ENCODE data around the gene GAL3ST3.
"Not testable (repeated sequence)": the region's sequence is repeated elsewhere in the genome, so short reads cannot be mapped to it uniquely, and the experiment has no call there.

The GAL3ST3 gene

GRCh38 chr11:66042996-66043906, 5.7 kb downstream of the GAL3ST3 start:
- DNase-seq, result no peak

GRCh38 chr11:66042227-66042995, 6.5 kb downstream of the GAL3ST3 start:
- DNase-seq, result no peak

GRCh38 chr11:66039765-66040164, 9.2 kb downstream of the GAL3ST3 start:
- no peak for DNase-seq

DNA sequence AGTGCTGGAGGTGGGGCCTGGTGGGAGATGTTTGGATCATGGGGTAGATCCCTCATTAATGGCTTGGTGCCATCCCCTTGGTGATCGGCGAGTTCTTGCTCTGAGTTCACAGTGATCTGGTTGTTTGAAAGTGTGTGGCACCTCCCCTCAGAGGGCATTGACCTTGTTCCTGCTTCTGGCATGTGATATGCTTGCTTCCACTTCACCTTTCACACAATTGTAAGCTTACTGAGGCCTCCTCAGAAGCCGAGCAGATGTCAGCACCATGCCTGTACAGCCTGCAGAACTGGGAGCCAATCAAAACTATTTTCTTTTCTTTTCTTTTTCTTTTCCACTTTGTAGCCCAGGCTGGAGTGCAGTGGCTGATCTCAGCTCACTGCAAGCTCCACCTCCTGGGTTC, 11.6 kb downstream of the GAL3ST3 start:
- DNase-seq, result no peak

- no peak for DNase-seq
Measured at GRCh38 chr11:66036334-66036710, 12.6 kb downstream of the GAL3ST3 start.

- DNase-seq, result no peak
Measured at GRCh38 chr11:66035653-66036333, 13.2 kb downstream of the GAL3ST3 start.

GRCh38 chr11:66032957-66033735, 15.8 kb downstream of the GAL3ST3 start:
- no peak for DNase-seq

DNA sequence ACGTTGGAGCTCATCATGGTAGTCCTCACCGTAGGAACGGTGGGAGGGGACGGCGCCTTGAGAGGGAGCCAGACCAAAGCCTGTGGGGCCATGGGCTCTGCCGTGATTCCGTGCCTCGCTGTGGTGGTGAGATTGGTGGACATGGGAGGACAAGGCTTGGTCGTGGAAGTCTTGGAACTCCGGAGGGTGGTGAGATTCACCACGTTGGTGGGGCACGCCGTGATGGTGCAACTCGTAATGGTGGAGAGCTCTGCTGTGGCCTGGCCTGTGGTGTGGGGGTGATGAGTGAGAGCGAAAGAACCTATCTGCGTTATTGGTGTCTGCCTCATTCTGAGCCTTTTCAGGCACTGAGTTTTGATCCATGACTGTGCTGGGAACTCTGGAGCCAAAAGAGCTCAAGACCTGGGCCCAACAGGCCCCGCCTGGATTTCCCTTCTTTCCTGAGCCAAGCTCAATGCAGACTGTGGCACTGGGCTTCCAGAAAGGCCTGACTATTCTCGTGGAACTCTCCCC, 22.9 kb downstream of the GAL3ST3 start, which contains the start of gene CATSPER1:
Gene CATSPER1 (minus strand): TSS at position 463 of the 513 bp plus-strand sequence. CDS start 100 bp downstream, at position 363.
- DNase-seq, result no peak

- DNase-seq, result not testable (repeated sequence)
Measured at GRCh38 chr11:66023186-66023440, 25.8 kb downstream of the GAL3ST3 start.

- DNase-seq, result peak; percentile 83
Measured at GRCh38 chr11:66022401-66023185, 26.4 kb downstream of the GAL3ST3 start.

- no peak for DNase-seq
Measured at GRCh38 chr11:66020618-66021357, 28.2 kb downstream of the GAL3ST3 start.

DNA sequence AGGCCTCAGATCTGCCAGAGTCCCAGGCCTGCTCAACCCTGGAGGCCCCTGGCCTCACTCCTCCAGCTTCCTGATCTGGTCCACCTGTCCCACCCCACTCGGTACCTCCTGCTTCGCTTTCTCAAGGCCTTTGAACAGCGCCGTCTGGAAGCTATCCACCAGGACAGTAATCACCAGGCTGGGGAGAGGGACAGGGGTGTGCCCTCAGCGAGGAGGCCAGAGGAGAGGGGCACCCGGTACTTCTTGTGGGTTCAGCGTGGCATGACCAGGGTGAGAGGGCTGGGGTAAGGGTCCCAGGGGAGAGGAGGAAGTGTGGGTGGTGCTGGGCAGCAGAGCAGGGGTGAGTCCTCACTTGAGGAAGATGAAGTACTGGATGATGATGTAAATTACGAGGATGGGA, 28.7 kb downstream of the GAL3ST3 start:
- DNase-seq, result no peak

- DNase-seq, result no peak
Measured at GRCh38 chr11:66017321-66017720, 31.6 kb downstream of the GAL3ST3 start.

DNA sequence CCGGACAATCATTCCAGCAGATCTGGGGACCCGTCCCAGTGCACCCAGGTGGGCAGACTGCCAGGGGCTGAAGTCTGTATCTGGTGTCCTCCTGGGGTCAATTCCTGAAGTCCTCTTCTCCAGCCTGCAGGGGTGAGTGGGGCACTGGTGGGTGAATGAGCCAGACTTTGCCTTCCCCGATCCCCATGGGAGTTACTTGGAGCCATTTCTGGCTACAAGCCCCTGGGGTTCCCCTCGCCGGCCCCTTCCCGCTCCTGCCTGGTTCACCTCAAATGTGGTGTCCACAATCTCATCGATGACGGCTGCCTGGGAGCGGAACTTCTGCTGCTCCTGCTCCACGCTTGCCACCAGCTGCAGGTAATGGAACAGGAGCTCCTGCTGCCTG, 32.2 kb downstream of the GAL3ST3 start:
- DNase-seq, result no peak

DNA sequence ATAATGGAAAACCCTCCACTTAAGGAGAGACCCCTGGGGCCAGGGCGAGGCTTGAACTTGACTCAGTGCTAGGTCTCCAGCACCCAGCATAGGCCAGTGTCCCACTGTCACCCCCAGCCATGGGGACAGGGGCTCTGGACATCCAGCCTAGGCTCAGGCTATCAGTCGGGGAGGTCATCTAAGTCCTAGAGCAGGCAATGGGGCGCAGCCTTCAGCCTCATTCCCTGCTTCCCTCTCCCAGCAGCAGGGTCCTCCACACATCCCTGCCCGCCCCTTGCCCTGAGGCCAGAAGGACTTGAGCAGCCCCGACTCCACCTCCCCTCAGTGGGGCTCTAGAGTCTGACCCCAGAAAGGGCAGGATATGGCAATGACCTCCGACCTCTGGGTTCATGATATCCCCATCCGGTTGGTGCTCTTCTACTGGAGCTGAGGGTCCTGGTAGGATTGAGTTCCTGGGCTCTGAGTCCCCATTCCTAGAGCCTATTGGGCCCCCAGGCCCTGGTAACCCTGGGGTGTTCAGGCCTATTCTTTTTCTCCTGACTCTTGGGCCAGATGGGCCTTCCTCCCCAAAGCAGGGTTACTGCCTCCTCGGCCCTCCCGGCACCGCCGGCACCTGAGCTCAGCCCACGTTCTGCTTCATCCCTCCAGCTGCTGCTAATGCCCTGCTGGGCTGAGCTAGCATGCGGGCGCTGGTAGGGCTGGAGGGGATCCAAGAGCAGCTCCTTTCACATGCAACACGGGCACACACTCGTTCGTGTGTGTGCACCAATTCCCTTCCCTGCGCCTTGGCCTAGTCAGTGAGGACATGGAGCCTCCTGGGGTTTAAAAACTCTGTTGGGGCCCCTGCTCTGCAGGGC, 32.8 kb downstream of the GAL3ST3 start:
- DNase-seq, result no peak

DNA sequence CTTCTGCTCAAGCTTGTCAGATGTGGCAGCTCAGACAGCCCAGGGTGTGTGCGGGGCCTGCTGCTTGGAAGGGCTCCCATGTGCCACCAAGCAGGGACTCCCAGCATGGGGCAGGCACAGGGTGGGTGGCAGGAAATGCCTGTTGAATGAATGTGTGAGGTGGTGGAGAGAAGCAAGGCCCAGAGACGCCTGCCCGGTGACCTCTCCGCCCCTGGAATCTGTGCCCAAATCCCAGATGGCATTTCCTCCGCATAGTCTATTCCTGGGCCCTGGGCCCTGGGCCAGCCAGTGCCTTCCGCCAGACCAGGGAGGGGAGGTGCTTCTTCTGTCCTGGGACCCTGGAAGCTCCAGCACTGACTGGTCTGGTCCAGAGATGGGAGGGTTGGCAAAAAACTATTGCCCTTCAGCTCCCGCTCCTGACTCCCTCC, 33.5 kb downstream of the GAL3ST3 start:
- DNase-seq, result no peak

- DNase-seq, result no peak
Measured at GRCh38 chr11:66014804-66015453, 34.0 kb downstream of the GAL3ST3 start.

DNA sequence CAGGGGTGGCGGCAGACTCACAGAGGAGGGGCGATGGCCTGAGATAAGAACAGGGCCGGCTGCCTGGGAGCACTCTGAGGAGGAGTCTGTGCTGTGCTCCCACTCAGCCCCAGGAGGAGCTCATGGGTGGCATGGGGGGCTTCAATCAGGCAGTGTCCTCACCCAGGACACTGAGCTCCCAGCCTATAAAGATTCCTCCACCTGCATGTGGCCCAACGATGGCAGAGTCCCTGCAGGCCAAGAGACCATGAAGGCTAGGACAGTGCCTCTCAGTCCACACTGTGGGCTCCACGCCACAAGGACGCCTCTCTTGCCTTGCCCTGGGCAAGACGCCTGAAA, 35.2 kb downstream of the GAL3ST3 start:
- no peak for DNase-seq

- DNase-seq, result no peak
Measured at GRCh38 chr11:66012946-66013761, 35.8 kb downstream of the GAL3ST3 start.

Measured in stimulated activated CD4-positive, alpha-beta T cell treated with anti-CD3 and anti-CD28 coated beads, Interleukin-4, amount 100 ng/mL, for 1 hour (primary cell).